GM23338 (cell line): ENCODE measurements around the gene ABCA1. TPM values are rescaled to one million over a fixed set of nuclear protein-coding genes. Genes with fewer than 3 reads are reported as not detected.

Experiments
- ATAC-seq: fragments of 200-7000 bp; cut with Tn5 transposase; 3 replicates; pipeline ENCODE4 v1.9.1; 2020
- DNase-seq: peaks from one replicate; pipeline ENCODE4 v3.0.0-alpha.2; 2015; ENCODE audit warnings: low spot score
- H2AFZ ChIP-seq: fragments of 200-600 bp; sonication (generic); 2 replicates; pipeline ENCODE4 v1.8.0; 2016; ENCODE audit warnings: antibody characterized with exemption, mild to moderate bottlenecking, moderate library complexity
- H3F3A ChIP-seq: fragments of 200-600 bp; sonication (generic); replicated peaks from 2 replicates; pipeline ENCODE4 v1.8.0; 2017; ENCODE audit warnings: antibody characterized with exemption, mixed run types, low read depth
- H3K27ac ChIP-seq: fragments of 200-600 bp; sonication (generic); 2 replicates; pipeline ENCODE4 v1.6.1; 2016; ENCODE audit warnings: low read depth
- H3K27me3 ChIP-seq: fragments of 200-600 bp; sonication (generic); 2 replicates; pipeline ENCODE4 v1.8.0; 2016; ENCODE audit warnings: mild to moderate bottlenecking, mixed run types, moderate library complexity; ENCODE audit not compliant: insufficient read depth
- H3K36me3 ChIP-seq: fragments of 200-600 bp; sonication (generic); 2 replicates; pipeline ENCODE4 v1.8.0; 2016; ENCODE audit warnings: mild to moderate bottlenecking; ENCODE audit not compliant: insufficient read depth
- H3K4me1 ChIP-seq: fragments of 200-600 bp; sonication (generic); 2 replicates; pipeline ENCODE4 v1.8.0; 2016; ENCODE audit warnings: mild to moderate bottlenecking, moderate library complexity; ENCODE audit not compliant: insufficient read depth
- H3K4me2 ChIP-seq: fragments of 200-600 bp; sonication (generic); 2 replicates; pipeline ENCODE4 v1.7.1; 2017; ENCODE audit warnings: mixed run types
- H3K4me3 ChIP-seq: fragments of 200-600 bp; sonication (generic); 2 replicates; pipeline ENCODE4 v1.6.1; 2016; ENCODE audit warnings: mixed run types
- H3K79me2 ChIP-seq: fragments of 200-600 bp; sonication (generic); replicated peaks from 2 replicates; pipeline ENCODE4 v1.8.0; 2017; ENCODE audit warnings: mild to moderate bottlenecking; ENCODE audit not compliant: insufficient read depth
- H3K9me2 ChIP-seq: fragments of 200-600 bp; sonication (generic); 2 replicates; pipeline ENCODE4 v1.8.0; 2017; ENCODE audit not compliant: insufficient read depth
- H4K20me1 ChIP-seq: fragments of 200-600 bp; sonication (generic); replicated peaks from 2 replicates; pipeline ENCODE4 v1.8.0; 2017; ENCODE audit warnings: mild to moderate bottlenecking; ENCODE audit not compliant: insufficient read depth
- H3K27ac Mint-ChIP-seq: 2 replicates; pipeline ENCODE4 v1.8.0; 2020; ENCODE audit warnings: inconsistent platforms, mild to moderate bottlenecking, moderate library complexity, mixed read lengths
- H3K27me3 Mint-ChIP-seq: 3 replicates; pipeline ENCODE4 v1.8.0; 2022; ENCODE audit warnings: low read depth, mild to moderate bottlenecking, moderate library complexity, mixed read lengths, inconsistent platforms; ENCODE audit not compliant: insufficient read depth, poor library complexity
- H3K36me3 Mint-ChIP-seq: 3 replicates; pipeline ENCODE4 v1.8.0; 2021; ENCODE audit warnings: low read depth, mild to moderate bottlenecking, inconsistent platforms, moderate library complexity, mixed read lengths
- H3K4me1 Mint-ChIP-seq: 3 replicates; pipeline ENCODE4 v1.8.0; 2020; ENCODE audit warnings: mild to moderate bottlenecking, inconsistent platforms, mixed read lengths
- H3K4me3 Mint-ChIP-seq: 3 replicates; pipeline ENCODE4 v1.8.0; 2021; ENCODE audit warnings: moderate library complexity, mild to moderate bottlenecking, inconsistent platforms, mixed read lengths
- H3K9me3 Mint-ChIP-seq: 3 replicates; pipeline ENCODE4 v1.8.0; 2020; ENCODE audit warnings: moderate library complexity, mild to moderate bottlenecking, inconsistent platforms, mixed read lengths
- CREB1 ChIP-seq: fragments of 250-450 bp; sonication (Bioruptor Pico); IDR thresholded peaks from 2 replicates; pipeline ENCODE4 v1.5.0; 2020; ENCODE audit warnings: low read depth, mild to moderate bottlenecking, moderate library complexity
- EZH2 ChIP-seq: fragments of 200-600 bp; sonication (generic); IDR thresholded peaks from one replicate; pipeline ENCODE4 v1.8.0; 2017; ENCODE audit warnings: antibody characterized with exemption, mild to moderate bottlenecking, low read depth; ENCODE audit not compliant: unreplicated experiment
- EZH2phosphoT487 ChIP-seq: fragments of 200-600 bp; sonication (generic); IDR thresholded peaks from one replicate; pipeline ENCODE4 v1.8.1; 2018; ENCODE audit warnings: antibody characterized with exemption; ENCODE audit not compliant: unreplicated experiment
- JUNB ChIP-seq: IDR thresholded peaks from one replicate; pipeline ENCODE4 v1.6.1; 2016; ENCODE audit warnings: antibody characterized with exemption; ENCODE audit not compliant: unreplicated experiment
- NANOG ChIP-seq: IDR thresholded peaks from 2 replicates; pipeline ENCODE4 v1.6.1; 2016; ENCODE audit warnings: antibody characterized with exemption, borderline replicate concordance
- POLR2AphosphoS5 ChIP-seq: IDR thresholded peaks from 2 replicates; pipeline ENCODE4 v1.6.1; 2016; ENCODE audit warnings: antibody characterized with exemption, low read depth
- STAT1 ChIP-seq: IDR thresholded peaks from one replicate; pipeline ENCODE4 v1.6.1; 2016; ENCODE audit warnings: antibody characterized with exemption; ENCODE audit not compliant: unreplicated experiment
- ZNF114 ChIP-seq: fragments of 250-450 bp; sonication (Bioruptor Pico); IDR thresholded peaks from 2 replicates; pipeline ENCODE4 v1.5.0; 2020; ENCODE audit warnings: mild to moderate bottlenecking, moderate library complexity
- polyA plus RNA-seq: library from polyadenylated mRNA; unstranded; fragments of >200 nt; fragmentation: Nextera tagmentation; extraction: Ambion mirVana; gene quantifications from 2 replicates; pipeline ENCODE4 v1.2.1, GENCODE V29; 2016
- total RNA-seq: library from RNA; depleted of rRNA; stranded (reverse); fragments of >200 nt; shearing (Covaris generic); gene quantifications from 2 replicates; pipeline ENCODE4 v1.2.3, GENCODE V29; 2014
- TF ChIP-seq, protein P1 (sequence below): IDR thresholded peaks from one replicate; pipeline ENCODE4 v1.6.1; 2018; ENCODE audit warnings: antibody characterized with exemption; ENCODE audit not compliant: unreplicated experiment
- TF ChIP-seq, protein P2 (sequence below): IDR thresholded peaks from 2 replicates; pipeline ENCODE4 v1.6.1; 2016; ENCODE audit warnings: antibody characterized with exemption
- TF ChIP-seq, protein P3 (sequence below), 2 experiments: fragments of 200-600 bp in 1 of 2; sonication (generic) in 1 of 2; conservative IDR thresholded peaks; 2 replicates each; pipeline versions ENCODE4 v1.5.1 to v1.6.1; 2016 to 2017; ENCODE audit warnings: antibody characterized with exemption in 2 of 2, low read depth in 2 of 2, mild to moderate bottlenecking in 2 of 2, moderate library complexity in 1 of 2

Gene ABCA1
- total and polyA plus RNA-seq, 2 experiments from 2014 or later = 1.4 to 2.8 TPM

DNA sequence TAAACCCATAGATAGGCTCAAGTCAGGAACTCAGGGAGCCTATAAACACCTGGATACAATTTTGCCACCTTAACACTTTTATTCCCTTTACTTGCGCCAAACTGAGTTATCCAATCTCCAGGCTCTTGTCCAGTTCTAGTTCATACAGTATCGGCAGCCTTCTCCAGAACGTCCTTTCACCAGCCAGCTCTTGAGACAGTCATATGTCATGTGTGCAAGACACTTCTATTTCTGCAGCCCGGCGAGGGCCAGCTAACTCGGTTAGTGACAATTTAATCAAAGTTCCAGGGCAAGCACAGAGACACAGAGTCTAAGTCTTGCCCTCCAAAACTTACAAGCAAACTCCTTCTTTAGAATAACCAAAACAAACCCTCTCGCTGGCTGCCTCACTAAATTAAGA is 12.9 kb downstream of the ABCA1 start:
- Histone ChIP-seq H2AFZ (no peak overlapping the region), H3K36me3 (no peaks in the 10 kb centered on the region), H3K27me3 (no peaks in the 10 kb centered on the region), H3F3A (no peaks in the 10 kb centered on the region), H3K4me2 (no peak overlapping the region), H3K4me3 (no peak overlapping the region), H3K79me2 (no peaks in the 10 kb centered on the region), H3K9me2 (no peaks in the 10 kb centered on the region), H3K27ac (no peak overlapping the region), H3K4me1 (0 out of 2 replicates have a peak, but pooled peaks cover 3% of the 10 kb centered on the region), H4K20me1 (no peaks in the 10 kb centered on the region)
- Mint-ChIP-seq H3K36me3 (no peaks in the 10 kb centered on the region; the same call in 2 of the 3 replicates), H3K27ac (no peak overlapping the region), H3K9me3 (no peaks in the 10 kb centered on the region), H3K4me1 (peaks cover 28% of the 10 kb centered on the region), H3K27me3 (peaks cover 1% of the 10 kb centered on the region), H3K4me3 (no peak overlapping the region)
- ATAC-seq = no peak
- no peak for TF ChIP-seq CREB1 (CRISPR knock-in tag)
- TF ChIP-seq, protein P1, sequence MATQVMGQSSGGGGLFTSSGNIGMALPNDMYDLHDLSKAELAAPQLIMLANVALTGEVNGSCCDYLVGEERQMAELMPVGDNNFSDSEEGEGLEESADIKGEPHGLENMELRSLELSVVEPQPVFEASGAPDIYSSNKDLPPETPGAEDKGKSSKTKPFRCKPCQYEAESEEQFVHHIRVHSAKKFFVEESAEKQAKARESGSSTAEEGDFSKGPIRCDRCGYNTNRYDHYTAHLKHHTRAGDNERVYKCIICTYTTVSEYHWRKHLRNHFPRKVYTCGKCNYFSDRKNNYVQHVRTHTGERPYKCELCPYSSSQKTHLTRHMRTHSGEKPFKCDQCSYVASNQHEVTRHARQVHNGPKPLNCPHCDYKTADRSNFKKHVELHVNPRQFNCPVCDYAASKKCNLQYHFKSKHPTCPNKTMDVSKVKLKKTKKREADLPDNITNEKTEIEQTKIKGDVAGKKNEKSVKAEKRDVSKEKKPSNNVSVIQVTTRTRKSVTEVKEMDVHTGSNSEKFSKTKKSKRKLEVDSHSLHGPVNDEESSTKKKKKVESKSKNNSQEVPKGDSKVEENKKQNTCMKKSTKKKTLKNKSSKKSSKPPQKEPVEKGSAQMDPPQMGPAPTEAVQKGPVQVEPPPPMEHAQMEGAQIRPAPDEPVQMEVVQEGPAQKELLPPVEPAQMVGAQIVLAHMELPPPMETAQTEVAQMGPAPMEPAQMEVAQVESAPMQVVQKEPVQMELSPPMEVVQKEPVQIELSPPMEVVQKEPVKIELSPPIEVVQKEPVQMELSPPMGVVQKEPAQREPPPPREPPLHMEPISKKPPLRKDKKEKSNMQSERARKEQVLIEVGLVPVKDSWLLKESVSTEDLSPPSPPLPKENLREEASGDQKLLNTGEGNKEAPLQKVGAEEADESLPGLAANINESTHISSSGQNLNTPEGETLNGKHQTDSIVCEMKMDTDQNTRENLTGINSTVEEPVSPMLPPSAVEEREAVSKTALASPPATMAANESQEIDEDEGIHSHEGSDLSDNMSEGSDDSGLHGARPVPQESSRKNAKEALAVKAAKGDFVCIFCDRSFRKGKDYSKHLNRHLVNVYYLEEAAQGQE = no peak
- no peak for TF ChIP-seq STAT1
- TF ChIP-seq JUNB = no peak
- TF ChIP-seq NANOG = no peak
- TF ChIP-seq EZH2 = no peak
- TF ChIP-seq, protein P2, sequence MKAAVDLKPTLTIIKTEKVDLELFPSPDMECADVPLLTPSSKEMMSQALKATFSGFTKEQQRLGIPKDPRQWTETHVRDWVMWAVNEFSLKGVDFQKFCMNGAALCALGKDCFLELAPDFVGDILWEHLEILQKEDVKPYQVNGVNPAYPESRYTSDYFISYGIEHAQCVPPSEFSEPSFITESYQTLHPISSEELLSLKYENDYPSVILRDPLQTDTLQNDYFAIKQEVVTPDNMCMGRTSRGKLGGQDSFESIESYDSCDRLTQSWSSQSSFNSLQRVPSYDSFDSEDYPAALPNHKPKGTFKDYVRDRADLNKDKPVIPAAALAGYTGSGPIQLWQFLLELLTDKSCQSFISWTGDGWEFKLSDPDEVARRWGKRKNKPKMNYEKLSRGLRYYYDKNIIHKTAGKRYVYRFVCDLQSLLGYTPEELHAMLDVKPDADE = no peak
- TF ChIP-seq, protein P3, sequence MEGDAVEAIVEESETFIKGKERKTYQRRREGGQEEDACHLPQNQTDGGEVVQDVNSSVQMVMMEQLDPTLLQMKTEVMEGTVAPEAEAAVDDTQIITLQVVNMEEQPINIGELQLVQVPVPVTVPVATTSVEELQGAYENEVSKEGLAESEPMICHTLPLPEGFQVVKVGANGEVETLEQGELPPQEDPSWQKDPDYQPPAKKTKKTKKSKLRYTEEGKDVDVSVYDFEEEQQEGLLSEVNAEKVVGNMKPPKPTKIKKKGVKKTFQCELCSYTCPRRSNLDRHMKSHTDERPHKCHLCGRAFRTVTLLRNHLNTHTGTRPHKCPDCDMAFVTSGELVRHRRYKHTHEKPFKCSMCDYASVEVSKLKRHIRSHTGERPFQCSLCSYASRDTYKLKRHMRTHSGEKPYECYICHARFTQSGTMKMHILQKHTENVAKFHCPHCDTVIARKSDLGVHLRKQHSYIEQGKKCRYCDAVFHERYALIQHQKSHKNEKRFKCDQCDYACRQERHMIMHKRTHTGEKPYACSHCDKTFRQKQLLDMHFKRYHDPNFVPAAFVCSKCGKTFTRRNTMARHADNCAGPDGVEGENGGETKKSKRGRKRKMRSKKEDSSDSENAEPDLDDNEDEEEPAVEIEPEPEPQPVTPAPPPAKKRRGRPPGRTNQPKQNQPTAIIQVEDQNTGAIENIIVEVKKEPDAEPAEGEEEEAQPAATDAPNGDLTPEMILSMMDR (conservative IDR thresholded peaks at IDR 0.05; ENCODE audit: low read depth in 2 of 2) = no peak
- TF ChIP-seq POLR2AphosphoS5 = no peak
- DNase-seq = no peak

DNA sequence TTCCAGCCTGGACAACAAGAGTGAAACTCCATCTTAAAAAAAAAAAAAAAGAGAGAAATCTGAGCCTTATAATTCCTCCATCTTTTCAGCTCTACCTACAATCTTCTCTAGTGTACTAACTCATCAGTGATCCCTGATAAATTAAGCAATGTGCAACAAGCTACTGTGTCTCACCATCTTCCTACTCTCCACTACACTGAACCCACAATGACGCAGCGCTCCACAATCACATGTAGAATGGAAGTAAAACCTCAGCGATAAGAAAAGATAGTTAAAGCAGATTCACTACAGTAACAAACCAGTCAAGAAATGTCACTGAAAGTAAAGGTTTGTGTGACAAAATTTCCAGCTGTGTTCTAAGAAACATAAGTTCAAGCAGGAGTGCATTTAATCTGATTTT is 13.5 kb downstream of the ABCA1 start:
- H3K4me3 ChIP-seq = no peak overlapping the region

More for the DNA sequence above, 13.5 kb downstream of the ABCA1 start:
- Mint-ChIP-seq H3K4me3 (no peak overlapping the region), H3K9me3 (no peaks in the 10 kb centered on the region), H3K4me1 (peaks cover 28% of the 10 kb centered on the region), H3K27me3 (peaks cover 1% of the 10 kb centered on the region), H3K36me3 (no peaks in the 10 kb centered on the region; the same call in 2 of the 3 replicates), H3K27ac (no peak overlapping the region)
- ATAC-seq (no peak), DNase-seq (no peak)
- no peaks in the 10 kb centered on the region for H3K27me3 ChIP-seq
- H3K36me3 ChIP-seq = no peaks in the 10 kb centered on the region
- TF ChIP-seq EZH2 = no peak
- TF ChIP-seq EZH2phosphoT487 = no peak
- no peak for TF ChIP-seq POLR2AphosphoS5
- no peak for TF ChIP-seq ZNF114 (CRISPR knock-in tag)
- no peak for TF ChIP-seq JUNB
- TF ChIP-seq, protein P2 = no peak
- H4K20me1 ChIP-seq = no peaks in the 10 kb centered on the region
- no peaks in the 10 kb centered on the region for H3K9me2 ChIP-seq
- H3F3A ChIP-seq = no peaks in the 10 kb centered on the region
- H2AFZ ChIP-seq = no peak overlapping the region
- H3K4me1 ChIP-seq = 0 out of 2 replicates have a peak, but pooled peaks cover 3% of the 10 kb centered on the region
- no peaks in the 10 kb centered on the region for H3K79me2 ChIP-seq
- no peak overlapping the region for H3K4me2 ChIP-seq
- H3K27ac ChIP-seq = no peak overlapping the region
